ENCODE data around the gene ST3GAL6. TPM values are rescaled to one million over a fixed set of nuclear protein-coding genes. Genes with fewer than 3 reads are reported as not detected.

Gene ST3GAL6
- total RNA-seq, 1 experiment from 2014 or later = 67.2 TPM

DNA sequence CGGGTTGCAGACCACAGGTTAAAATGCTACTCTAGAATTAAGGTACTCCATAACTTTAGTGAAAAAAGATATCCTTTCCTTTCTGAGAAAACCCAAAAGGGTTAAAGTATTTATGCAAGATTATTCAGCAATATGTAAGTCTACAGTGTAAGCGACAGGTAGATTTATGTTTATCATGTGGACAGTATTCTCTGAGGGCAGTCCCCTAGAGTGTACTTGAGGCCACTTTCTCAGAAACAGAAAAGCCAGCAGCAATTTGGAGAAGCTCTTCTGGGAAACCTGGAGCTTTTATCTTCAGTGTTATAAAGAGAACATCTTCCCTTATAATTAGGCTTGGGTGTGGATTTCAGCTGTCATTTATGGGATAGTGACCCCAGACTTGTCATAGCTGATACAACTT lies 8.9 kb downstream of the ST3GAL6 start:
- DNase-seq = no peak
- Mint-ChIP-seq H3K27me3 (ENCODE audit: insufficient read depth, unreplicated experiment) (no peaks in the 10 kb centered on the region), H3K4me1 (ENCODE audit: low read depth, unreplicated experiment) (peaks cover 24% of the 10 kb centered on the region), H3K36me3 (ENCODE audit: insufficient read depth, unreplicated experiment) (peaks cover 55% of the 10 kb centered on the region), H3K27ac (ENCODE audit: unreplicated experiment) (no peak overlapping the region), H3K9me3 (ENCODE audit: unreplicated experiment) (no peaks in the 10 kb centered on the region), H3K4me3 (ENCODE audit: unreplicated experiment) (no peak overlapping the region)
- TF ChIP-seq, protein P1, sequence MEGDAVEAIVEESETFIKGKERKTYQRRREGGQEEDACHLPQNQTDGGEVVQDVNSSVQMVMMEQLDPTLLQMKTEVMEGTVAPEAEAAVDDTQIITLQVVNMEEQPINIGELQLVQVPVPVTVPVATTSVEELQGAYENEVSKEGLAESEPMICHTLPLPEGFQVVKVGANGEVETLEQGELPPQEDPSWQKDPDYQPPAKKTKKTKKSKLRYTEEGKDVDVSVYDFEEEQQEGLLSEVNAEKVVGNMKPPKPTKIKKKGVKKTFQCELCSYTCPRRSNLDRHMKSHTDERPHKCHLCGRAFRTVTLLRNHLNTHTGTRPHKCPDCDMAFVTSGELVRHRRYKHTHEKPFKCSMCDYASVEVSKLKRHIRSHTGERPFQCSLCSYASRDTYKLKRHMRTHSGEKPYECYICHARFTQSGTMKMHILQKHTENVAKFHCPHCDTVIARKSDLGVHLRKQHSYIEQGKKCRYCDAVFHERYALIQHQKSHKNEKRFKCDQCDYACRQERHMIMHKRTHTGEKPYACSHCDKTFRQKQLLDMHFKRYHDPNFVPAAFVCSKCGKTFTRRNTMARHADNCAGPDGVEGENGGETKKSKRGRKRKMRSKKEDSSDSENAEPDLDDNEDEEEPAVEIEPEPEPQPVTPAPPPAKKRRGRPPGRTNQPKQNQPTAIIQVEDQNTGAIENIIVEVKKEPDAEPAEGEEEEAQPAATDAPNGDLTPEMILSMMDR (IDR thresholded peaks at IDR 0.05; ENCODE audit: insufficient read depth in 1 of 2, low read depth in 1 of 2, low read length in 1 of 2, severe bottlenecking in 1 of 2, unreplicated experiment in 1 of 2) = no peak
- BruUV-seq (replicated peaks) = no TSS peak
- intact Hi-C loops (cut with micrococcal nuclease; ENCODE audit: unreplicated experiment) = no loop called here
- POLR2A ChIA-PET = no interaction called here
- Histone ChIP-seq H3K4me3 (ENCODE audit: low read depth, low read length) (no peak overlapping the region), H3K4me1 (peaks cover 43% of the 10 kb centered on the region), H3K27me3 (replicated peaks; ENCODE audit: control insufficient read depth, insufficient read depth, low read length) (no peaks in the 10 kb centered on the region), H3K9me3 (no peaks in the 10 kb centered on the region), H3K36me3 (ENCODE audit: control insufficient read depth, insufficient read depth, low read length) (no peaks in the 10 kb centered on the region)
- CTCF ChIA-PET = no interaction called here

DNA sequence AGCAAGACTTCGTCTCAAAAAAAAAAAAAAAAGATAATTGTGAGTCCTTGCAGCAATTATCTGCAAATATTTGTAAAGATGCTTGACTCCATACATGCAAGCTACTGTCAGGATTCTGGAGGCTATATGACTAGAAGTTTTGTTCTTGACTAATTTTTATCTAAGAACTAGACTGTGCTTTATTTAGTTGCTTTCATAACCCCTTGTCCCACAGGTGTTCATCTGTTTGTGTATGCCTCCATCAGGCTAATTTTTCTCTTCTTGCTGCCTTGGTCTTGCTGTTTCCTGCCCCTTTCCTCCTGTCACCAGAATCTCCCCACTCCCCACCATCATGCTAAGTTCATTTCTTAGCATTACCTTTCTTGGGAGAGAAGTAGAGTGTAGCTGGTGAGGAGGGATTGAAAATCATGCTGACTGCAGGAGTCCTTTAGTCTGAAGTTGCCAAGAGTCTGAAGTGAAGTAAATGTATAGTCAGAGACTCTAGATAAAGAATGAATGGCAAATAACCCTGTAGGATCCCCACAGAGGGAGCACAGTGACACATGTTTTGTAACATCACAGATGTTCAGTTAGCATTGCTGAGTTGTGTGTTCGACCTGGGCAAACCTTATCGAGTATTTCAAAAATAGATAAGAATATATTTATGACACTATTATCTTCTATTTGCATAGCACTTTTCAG lies 12.5 kb downstream of the ST3GAL6 start:
- H3K4me1 ChIP-seq = peaks cover 79% of the 10 kb centered on the region
- H3K4me3 ChIP-seq (ENCODE audit: low read depth, low read length) = no peak overlapping the region
- BruUV-seq (replicated peaks) = no TSS peak
- no peaks in the 10 kb centered on the region for H3K27me3 Mint-ChIP-seq (ENCODE audit: insufficient read depth, unreplicated experiment)
- TF ChIP-seq, protein P1 (IDR thresholded peaks at IDR 0.05; ENCODE audit: insufficient read depth in 1 of 2, low read depth in 1 of 2, low read length in 1 of 2, severe bottlenecking in 1 of 2, unreplicated experiment in 1 of 2) = no peak
- POLR2A ChIA-PET = interaction anchor here (0.9 kb wide), 1 partner anchor 183 kb away, joined by 3 read pairs; the partner anchor contains the start of gene CPOX
- H3K36me3 ChIP-seq (ENCODE audit: control insufficient read depth, insufficient read depth, low read length) = 0 out of 2 replicates have a peak, but pooled peaks cover 1% of the 10 kb centered on the region
- CTCF ChIA-PET = no interaction called here
- H3K4me1 Mint-ChIP-seq (ENCODE audit: low read depth, unreplicated experiment) = peaks cover 56% of the 10 kb centered on the region
- H3K36me3 Mint-ChIP-seq (ENCODE audit: insufficient read depth, unreplicated experiment) = peaks cover 68% of the 10 kb centered on the region
- H3K27ac Mint-ChIP-seq (ENCODE audit: unreplicated experiment) = peak overlapping the region; percentile 71
- peak; percentile 27 to 57 for DNase-seq
- H3K4me3 Mint-ChIP-seq (ENCODE audit: unreplicated experiment) = peak overlapping the region; percentile 34
- H3K27me3 ChIP-seq (replicated peaks; ENCODE audit: control insufficient read depth, insufficient read depth, low read length) = no peaks in the 10 kb centered on the region
- no peaks in the 10 kb centered on the region for H3K9me3 ChIP-seq
- H3K9me3 Mint-ChIP-seq (ENCODE audit: unreplicated experiment) = no peaks in the 10 kb centered on the region
- intact Hi-C loops (cut with micrococcal nuclease; ENCODE audit: unreplicated experiment) = loop anchor here (2.0 kb wide), 1 partner anchor 43 kb away; no protein-coding TSS in a partner anchor

DNA sequence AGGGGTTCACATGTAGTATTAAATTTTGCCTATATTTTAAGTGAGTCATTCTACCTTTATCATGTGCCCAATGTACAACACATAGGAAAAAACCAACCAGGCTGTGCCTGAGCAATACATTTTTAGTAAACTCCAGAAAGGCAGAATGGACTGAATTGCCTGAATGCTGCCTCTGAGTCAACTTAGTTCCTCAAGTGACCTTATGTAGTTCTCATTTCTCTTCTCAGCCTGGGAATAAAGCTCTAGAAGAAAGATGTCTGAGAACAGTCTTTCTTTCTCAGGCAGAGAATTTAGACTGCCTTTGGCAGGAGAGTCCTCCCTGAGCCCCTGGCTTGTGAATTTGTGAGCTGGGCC lies 13.0 kb downstream of the ST3GAL6 start:
- H3K27ac Mint-ChIP-seq (ENCODE audit: unreplicated experiment) = peak overlapping the region; percentile 71
- POLR2A ChIA-PET = no interaction called here
- BruUV-seq (replicated peaks) = no TSS peak

More for the DNA sequence above, 13.0 kb downstream of the ST3GAL6 start:
- Histone ChIP-seq H3K36me3 (ENCODE audit: control insufficient read depth, insufficient read depth, low read length) (0 out of 2 replicates have a peak, but pooled peaks cover 1% of the 10 kb centered on the region), H3K27me3 (replicated peaks; ENCODE audit: control insufficient read depth, insufficient read depth, low read length) (no peaks in the 10 kb centered on the region), H3K4me1 (peaks cover 78% of the 10 kb centered on the region), H3K9me3 (no peaks in the 10 kb centered on the region), H3K4me3 (ENCODE audit: low read depth, low read length) (no peak overlapping the region)
- no peaks in the 10 kb centered on the region for H3K9me3 Mint-ChIP-seq (ENCODE audit: unreplicated experiment)
- peaks cover 71% of the 10 kb centered on the region for H3K36me3 Mint-ChIP-seq (ENCODE audit: insufficient read depth, unreplicated experiment)
- intact Hi-C loops (cut with micrococcal nuclease; ENCODE audit: unreplicated experiment) = loop anchor here (2.0 kb wide), 1 partner anchor 43 kb away; no protein-coding TSS in a partner anchor
- CTCF ChIA-PET = no interaction called here
- TF ChIP-seq, protein P1 (IDR thresholded peaks at IDR 0.05; ENCODE audit: insufficient read depth in 1 of 2, low read depth in 1 of 2, low read length in 1 of 2, severe bottlenecking in 1 of 2, unreplicated experiment in 1 of 2) = no peak
- H3K4me3 Mint-ChIP-seq (ENCODE audit: unreplicated experiment) = no peak overlapping the region
- peaks cover 56% of the 10 kb centered on the region for H3K4me1 Mint-ChIP-seq (ENCODE audit: low read depth, unreplicated experiment)
- no peak for DNase-seq
- H3K27me3 Mint-ChIP-seq (ENCODE audit: insufficient read depth, unreplicated experiment) = no peaks in the 10 kb centered on the region

Measured in Caco-2 (cell line).